Astrocyte (in vitro differentiated cells and primary cell): Measurements from ENCODE around the gene TSLP.

Experiments used
- CTCF ChIP-seq: IDR thresholded peaks from 2 replicates; pipeline ENCODE4 v1.5.1; 2011; ENCODE audit warnings: low read depth, mild to moderate bottlenecking, inconsistent platforms, low read length, moderate library complexity; ENCODE audit not compliant: insufficient read depth
- EZH2 ChIP-seq: IDR thresholded peaks from 2 replicates; pipeline ENCODE4 v1.6.1; 2012; ENCODE audit warnings: mild to moderate bottlenecking, low read length, inconsistent platforms; ENCODE audit not compliant: insufficient read depth

GRCh38 chr5:111106320-111106948 is 34.9 kb downstream of the TSLP start:
- TF ChIP-seq CTCF (no peak), EZH2 (no peak)
